GF-D8 (cell line): ENCODE results near the gene ZNF451.
"Not testable (repeated sequence)": the region's sequence is repeated elsewhere in the genome, so short reads cannot be mapped to it uniquely, and the experiment has no call there.

Experiments used
- DNase-seq: peaks from one replicate; lab custom pipeline; 2025; lab: John Stamatoyannopoulos, UW

The ZNF451 gene, protein sequence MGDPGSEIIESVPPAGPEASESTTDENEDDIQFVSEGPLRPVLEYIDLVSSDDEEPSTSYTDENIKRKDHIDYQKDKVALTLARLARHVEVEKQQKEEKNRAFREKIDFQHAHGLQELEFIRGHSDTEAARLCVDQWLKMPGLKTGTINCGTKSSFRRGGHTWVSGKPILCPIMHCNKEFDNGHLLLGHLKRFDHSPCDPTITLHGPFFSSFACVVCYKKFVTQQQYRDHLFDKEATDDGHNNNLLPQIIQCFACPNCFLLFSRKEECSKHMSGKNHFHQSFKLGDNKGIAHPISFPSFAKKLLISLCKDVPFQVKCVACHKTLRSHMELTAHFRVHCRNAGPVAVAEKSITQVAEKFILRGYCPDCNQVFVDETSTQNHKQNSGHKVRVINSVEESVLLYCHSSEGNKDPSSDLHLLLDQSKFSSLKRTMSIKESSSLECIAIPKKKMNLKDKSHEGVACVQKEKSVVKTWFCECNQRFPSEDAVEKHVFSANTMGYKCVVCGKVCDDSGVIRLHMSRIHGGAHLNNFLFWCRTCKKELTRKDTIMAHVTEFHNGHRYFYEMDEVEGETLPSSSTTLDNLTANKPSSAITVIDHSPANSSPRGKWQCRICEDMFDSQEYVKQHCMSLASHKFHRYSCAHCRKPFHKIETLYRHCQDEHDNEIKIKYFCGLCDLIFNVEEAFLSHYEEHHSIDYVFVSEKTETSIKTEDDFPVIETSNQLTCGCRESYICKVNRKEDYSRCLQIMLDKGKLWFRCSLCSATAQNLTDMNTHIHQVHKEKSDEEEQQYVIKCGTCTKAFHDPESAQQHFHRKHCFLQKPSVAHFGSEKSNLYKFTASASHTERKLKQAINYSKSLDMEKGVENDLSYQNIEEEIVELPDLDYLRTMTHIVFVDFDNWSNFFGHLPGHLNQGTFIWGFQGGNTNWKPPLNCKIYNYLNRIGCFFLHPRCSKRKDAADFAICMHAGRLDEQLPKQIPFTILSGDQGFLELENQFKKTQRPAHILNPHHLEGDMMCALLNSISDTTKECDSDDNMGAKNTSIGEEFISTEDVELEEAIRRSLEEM

GRCh38 chr6:57089687-57090457 is at the start of gene ZNF451:
TSS of gene ZNF451 (plus strand) at chr6:57090188. CDS start at chr6:57090254, 66 bp downstream.
- peak; percentile 92 for DNase-seq

- not testable (repeated sequence) for DNase-seq
Observed at GRCh38 chr6:57044061-57044460, 45.9 kb upstream of the ZNF451 start.

GRCh38 chr6:57044568-57044967 is 45.4 kb upstream of the ZNF451 start:
- no peak for DNase-seq

- DNase-seq: peak; percentile 85
Observed at GRCh38 chr6:57046332-57047256, 43.4 kb upstream of the ZNF451 start, which contains the start of gene KIAA1586. TSS of gene KIAA1586 (plus strand) at chr6:57046693. CDS start at chr6:57046756, 63 bp downstream.

- not testable (repeated sequence) for DNase-seq
Observed at GRCh38 chr6:57047257-57047585, 42.8 kb upstream of the ZNF451 start.

DNA sequence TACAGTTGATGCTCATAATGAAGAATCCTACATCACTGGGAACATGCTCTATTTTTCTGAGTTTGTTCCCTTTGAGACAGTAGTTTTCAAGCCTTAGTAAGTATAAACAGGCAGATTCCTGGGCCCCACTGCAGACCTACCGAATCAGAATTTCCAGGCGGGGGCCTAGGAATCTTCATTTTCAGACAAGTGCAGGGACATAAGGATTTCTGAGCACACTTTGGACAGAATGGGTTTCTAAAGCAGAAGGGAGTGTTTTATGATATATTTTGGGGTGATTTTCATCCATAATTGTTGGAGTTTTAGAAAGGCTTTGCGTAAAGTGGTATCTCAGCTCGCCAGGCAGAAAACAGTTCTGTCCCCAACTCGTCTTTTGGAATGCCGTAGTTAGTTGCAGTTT is 42.1 kb upstream of the ZNF451 start:
- not testable (repeated sequence) for DNase-seq

DNA sequence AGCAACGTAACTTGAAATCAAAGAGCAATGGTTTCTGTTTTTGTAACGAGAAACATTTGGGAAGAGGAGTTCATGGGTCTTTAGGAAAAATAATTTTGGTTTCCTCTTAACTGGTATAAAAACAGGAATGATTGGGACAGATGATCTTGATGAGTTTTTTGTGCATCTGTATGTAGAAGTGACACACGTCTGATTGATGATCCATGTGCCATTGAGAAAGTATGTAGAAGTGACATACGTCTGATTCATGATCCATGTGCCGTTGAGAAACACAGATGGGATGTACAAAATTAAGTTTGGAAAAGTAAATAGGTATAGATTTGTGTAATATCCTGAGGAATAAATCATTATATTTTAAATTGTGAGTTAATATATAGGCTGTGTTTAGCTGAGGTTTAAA is 41.4 kb upstream of the ZNF451 start:
- DNase-seq: no peak

GRCh38 chr6:57063847-57064246 is 26.1 kb upstream of the ZNF451 start:
- no peak for DNase-seq

GRCh38 chr6:57064809-57065208 is 25.2 kb upstream of the ZNF451 start:
- DNase-seq: no peak

GRCh38 chr6:57068061-57068460 is 21.9 kb upstream of the ZNF451 start:
- no peak for DNase-seq

DNA sequence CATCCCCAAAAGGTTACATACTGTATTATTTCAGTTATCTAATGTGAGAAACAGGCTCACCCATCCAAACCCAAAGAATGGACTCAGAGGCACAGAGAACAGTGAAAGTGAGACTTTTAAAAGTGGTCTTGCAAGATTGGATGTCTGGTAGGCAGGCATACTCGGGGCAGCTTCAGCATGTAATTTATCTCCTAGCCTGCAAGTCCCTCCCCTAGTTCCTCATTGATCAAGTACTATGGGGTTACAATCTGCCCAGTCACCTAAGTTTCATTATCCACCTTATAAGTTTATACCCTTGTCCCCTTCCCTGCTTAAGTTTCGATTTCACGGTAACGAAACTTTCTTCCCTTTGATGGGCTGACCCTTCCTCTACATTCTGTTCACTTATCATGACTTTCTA is 20.8 kb upstream of the ZNF451 start:
- no peak for DNase-seq

DNA sequence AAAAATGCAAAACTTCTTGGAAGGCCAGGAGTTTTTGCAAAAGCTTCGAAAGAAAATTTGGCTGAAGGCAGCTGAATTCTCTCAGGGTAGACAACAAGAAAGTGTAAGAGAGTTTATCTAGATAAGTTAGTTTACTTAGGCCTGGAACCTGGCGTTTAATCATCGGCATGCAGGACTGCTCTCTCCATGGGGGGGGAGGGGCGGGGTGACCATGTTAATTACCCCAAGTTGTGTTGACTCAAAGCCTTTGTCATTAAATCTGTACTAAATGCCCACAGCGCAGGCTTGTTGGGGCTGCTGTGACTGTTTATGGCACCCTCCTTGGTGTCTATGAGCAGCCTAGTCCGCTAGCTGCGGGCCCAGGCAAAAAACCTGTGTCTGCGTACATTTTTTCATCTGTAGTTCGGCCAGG is 20.1 kb upstream of the ZNF451 start:
- no peak for DNase-seq

DNA sequence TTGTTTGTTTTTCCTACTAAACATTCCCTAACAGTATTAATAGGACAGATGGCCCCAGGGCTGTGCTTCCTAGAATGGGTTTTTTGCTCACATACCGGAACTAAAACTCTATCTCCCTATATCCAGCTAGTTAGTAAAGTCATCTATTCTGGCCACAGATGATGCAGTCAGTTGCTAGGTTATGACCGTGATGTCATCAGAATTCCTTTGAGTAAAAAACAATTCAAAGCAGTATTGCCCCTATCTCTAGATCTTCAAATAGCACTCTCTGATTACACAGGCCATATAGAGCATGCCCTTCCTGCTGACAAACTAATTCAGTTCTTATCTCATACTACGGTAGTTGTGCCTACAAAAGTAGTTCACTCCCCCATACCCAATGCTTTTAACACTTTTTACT is 17.9 kb upstream of the ZNF451 start:
- no peak for DNase-seq

- no peak for DNase-seq
Observed at GRCh38 chr6:57074383-57074782, 15.6 kb upstream of the ZNF451 start.

GRCh38 chr6:57075092-57075491 is 14.9 kb upstream of the ZNF451 start:
- DNase-seq: no peak

DNA sequence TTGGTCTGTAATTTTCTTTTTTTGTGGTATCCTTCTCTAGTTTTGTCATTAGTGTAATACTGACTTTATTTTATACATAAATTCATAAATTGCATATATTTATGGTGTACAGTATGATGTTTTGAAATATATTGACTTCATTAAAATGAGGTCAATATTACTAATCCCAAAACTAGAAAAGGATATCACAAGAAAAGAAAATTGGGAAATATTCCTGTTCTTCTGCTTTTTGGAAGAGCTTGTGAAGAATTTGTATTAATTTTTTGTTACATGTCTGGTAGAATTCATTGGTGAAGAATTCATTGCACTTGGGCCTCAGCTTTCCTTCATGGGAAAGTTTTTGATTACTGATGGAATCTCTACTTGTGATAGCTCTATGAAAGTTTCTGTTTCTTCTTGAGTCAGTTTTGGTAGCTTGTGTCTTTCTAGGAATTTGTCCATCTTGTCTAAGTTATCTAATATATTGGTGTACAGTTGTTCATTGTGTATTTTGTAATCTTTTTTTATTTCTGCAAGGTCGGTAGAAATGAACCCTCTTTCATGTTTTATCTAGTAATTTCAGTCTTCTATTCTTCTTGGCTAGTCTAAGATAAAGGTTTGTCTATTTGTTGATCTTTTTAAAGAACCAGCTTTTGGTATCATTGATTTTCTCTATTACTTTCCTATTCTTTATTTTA is 11.3 kb upstream of the ZNF451 start:
- no peak for DNase-seq

GRCh38 chr6:57085471-57085870 is 4.5 kb upstream of the ZNF451 start:
- DNase-seq: no peak

DNA sequence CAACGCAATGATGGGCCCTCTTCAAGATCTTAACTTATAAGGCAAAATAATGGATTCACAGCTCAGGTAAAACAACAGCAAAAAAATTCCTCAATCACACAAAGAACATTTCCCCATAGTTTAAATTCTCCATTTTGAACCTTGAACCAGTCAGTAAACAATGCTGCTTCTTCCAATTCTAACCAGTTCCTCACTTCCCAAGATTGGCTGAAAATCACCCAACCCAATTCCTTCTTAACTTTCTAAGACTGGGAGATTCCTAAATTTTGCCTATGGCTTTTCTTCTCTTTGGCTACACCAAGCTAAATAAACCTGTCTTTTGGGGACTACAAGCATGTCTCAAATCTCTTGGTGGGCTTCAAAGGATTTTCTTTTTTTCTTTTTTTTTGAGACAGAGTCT is 3.1 kb upstream of the ZNF451 start:
- no peak for DNase-seq

DNA sequence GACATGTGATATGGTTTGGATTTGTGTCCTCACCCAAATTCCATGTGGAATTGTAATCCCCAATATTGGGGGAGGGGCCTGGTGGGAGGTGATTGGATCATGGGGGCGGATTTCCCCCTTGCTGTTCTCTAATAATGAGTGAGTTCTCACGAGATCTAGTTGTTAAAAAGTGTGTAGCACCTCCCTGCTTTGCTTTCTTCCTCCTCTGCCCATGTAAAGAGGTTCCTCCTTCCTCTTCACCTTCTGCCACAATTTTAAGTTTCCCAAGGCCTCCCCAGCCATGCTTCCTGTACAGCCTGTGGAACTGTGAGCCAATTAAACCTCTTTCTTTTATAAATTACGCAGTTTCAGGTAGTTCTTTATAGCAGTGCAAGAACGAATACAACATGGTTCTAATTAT is 2.1 kb upstream of the ZNF451 start:
- DNase-seq: peak; percentile 82

- DNase-seq: no peak
Observed at GRCh38 chr6:57089265-57089664, 723 bp upstream of the ZNF451 start.
